Tibial nerve (tissue), 4 donors: ENCODE measurements around the gene MAN1A1. TPM values are rescaled to one million over a fixed set of nuclear protein-coding genes. Genes with fewer than 3 reads are reported as not detected.

Experiments
- DNase-seq, 2 donors: peaks; one replicate each; pipeline ENCODE4 v3.0.0-alpha.2; 2019; ENCODE audit warnings: low spot score in 2 of 2
- H3K27ac ChIP-seq, 4 donors: fragments of 200-600 bp; sonication (generic) in 3 of 4; one replicate each; pipeline ENCODE4 v1.5.1; 2017 to 2019; ENCODE audit warnings: mild to moderate bottlenecking in 1 of 4
- H3K27me3 ChIP-seq, 2 donors: fragments of 200-600 bp; sonication (generic) in 1 of 2; one replicate each; pipeline versions ENCODE4 v1.5.1 to v1.6.0; 2017 to 2019
- H3K36me3 ChIP-seq, 3 donors: fragments of 200-600 bp; sonication (generic); one replicate each; pipeline ENCODE4 v1.5.1; 2018 to 2019
- H3K4me1 ChIP-seq, 4 donors: fragments of 200-600 bp; sonication (generic) in 3 of 4; one replicate each; pipeline ENCODE4 v1.5.1; 2017 to 2019
- H3K4me3 ChIP-seq, 4 donors: fragments of 200-600 bp; sonication (generic) in 3 of 4; one replicate each; pipeline ENCODE4 v1.5.1; 2017 to 2019; ENCODE audit warnings: mild to moderate bottlenecking in 1 of 4, moderate library complexity in 1 of 4
- H3K9me3 ChIP-seq, 4 donors: fragments of 200-600 bp; sonication (generic) in 3 of 4; one replicate each; pipeline ENCODE4 v1.5.1; 2017 to 2019
- CTCF ChIP-seq, 5 experiments: fragments of 200-600 bp in 3 of 5; fragments of 450-650 bp in 2 of 5; sonication (generic) in 3 of 5; IDR thresholded peaks; one replicate each; pipeline ENCODE4 v1.5.1; 2016 to 2019; ENCODE audit warnings: antibody characterized with exemption in 5 of 5, mild to moderate bottlenecking in 3 of 5, moderate library complexity in 2 of 5
- EP300 ChIP-seq, 2 donors: sonication (generic); formaldehyde crosslinking; IDR thresholded peaks; one replicate each; pipeline ENCODE4 v1.6.1; 2017; ENCODE audit warnings: antibody characterized with exemption in 2 of 2, mild to moderate bottlenecking in 1 of 2
- POLR2A ChIP-seq, 2 donors: fragments of 450-650 bp; IDR thresholded peaks; one replicate each; pipeline ENCODE4 v1.6.1; 2017; ENCODE audit warnings: antibody characterized with exemption in 2 of 2, mild to moderate bottlenecking in 2 of 2, moderate library complexity in 2 of 2
- WGBS, 2 donors: methylation state at CpG; one replicate each; pipeline ENCODE4 v1.1.5; 2018; 5-methylcytosine and 5-hydroxymethylcytosine counted together
- total RNA-seq, 4 donors: library from RNA; depleted of rRNA; stranded (reverse); fragments of >200 nt; gene quantifications; one replicate each; pipeline ENCODE4 v1.1.0, GENCODE V29; 2016

Gene MAN1A1
- total RNA-seq, 4 donors from 2014 or later, result 118 to 287 (median 154) TPM

GRCh38 chr6:119330520-119331113, 18.9 kb downstream of the MAN1A1 start:
- Histone ChIP-seq H3K4me1 (peaks cover 0 to 15% (median 5%) of the 10 kb centered on the region in 4 donors), H3K27me3 (no peaks in the 10 kb centered on the region), H3K36me3 (peaks cover 0 to 25% (median 0%) of the 10 kb centered on the region in 3 donors), H3K27ac (no peak overlapping the region), H3K4me3 (no peak overlapping the region), H3K9me3 (no peaks in the 10 kb centered on the region)
- TF ChIP-seq POLR2A (IDR thresholded peaks at IDR 0.05), result no peak
- no peak for TF ChIP-seq CTCF (IDR thresholded peaks at IDR 0.05)
- TF ChIP-seq EP300 (IDR thresholded peaks at IDR 0.05), result no peak
- 90 to 91% methylated on average over 4 of the region's 4 CpGs for WGBS, 2 donors
- no peak for DNase-seq

- no peak overlapping the region for H3K4me3 ChIP-seq
- no peak for TF ChIP-seq POLR2A (IDR thresholded peaks at IDR 0.05)
- no peak for TF ChIP-seq CTCF (IDR thresholded peaks at IDR 0.05)
- TF ChIP-seq EP300 (IDR thresholded peaks at IDR 0.05), result no peak
- H3K36me3 ChIP-seq, result peaks cover 0 to 25% (median 0%) of the 10 kb centered on the region in 3 donors
- no peaks in the 10 kb centered on the region for H3K27me3 ChIP-seq
- no peaks in the 10 kb centered on the region for H3K9me3 ChIP-seq
- no peak for DNase-seq
- peaks cover 0 to 7% (median 2%) of the 10 kb centered on the region in 4 donors for H3K4me1 ChIP-seq
- no peak overlapping the region for H3K27ac ChIP-seq
Observed at GRCh38 chr6:119329794-119330180, 19.8 kb downstream of the MAN1A1 start.

DNA sequence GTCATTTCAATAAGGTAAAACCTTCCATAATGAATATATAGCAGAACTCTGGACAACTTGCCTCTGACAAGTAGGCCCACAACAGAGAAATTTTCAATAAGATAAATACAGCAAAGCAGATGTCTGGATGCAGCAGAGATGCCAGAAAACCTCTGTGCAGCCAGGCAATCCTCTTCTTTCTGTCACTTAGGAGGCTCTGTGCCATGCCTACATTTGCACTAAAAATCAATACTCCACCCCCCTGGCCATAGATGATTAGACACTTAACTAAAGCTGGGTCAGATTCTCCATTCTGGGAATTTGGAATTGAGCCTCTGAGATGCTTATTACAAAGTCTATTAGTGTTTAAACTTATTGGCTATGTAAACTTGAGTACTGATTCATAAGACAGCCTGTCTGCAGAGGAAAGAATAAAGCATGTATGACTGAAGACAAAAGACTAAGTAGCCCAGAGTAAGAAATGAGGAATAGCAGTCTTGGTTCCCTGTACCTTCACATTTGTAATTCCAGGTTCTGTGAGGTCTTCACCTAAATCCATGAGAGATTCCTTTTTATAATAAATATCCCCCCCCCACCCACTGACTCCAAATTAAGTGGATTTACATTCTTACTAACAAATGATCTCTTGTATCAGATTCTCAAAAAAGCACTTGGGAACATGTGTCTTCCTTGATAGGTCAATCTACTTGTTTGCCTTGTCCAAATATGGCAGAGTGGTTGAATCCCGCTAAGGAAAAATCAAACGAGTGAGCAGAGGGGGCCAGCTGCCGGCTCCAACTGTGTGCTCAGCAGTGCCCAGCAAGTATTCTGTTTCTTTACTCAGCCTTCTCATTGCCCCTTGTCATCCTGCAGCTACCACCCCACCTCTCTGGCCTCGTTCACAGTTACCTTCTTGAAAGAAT, 20.4 kb downstream of the MAN1A1 start:
- Histone ChIP-seq H3K4me1 (peaks cover 0 to under 1% (median 0%) of the 10 kb centered on the region in 4 donors), H3K27ac (no peak overlapping the region), H3K9me3 (no peaks in the 10 kb centered on the region), H3K4me3 (no peak overlapping the region), H3K27me3 (no peaks in the 10 kb centered on the region), H3K36me3 (peaks cover 0 to 25% (median 0%) of the 10 kb centered on the region in 3 donors)
- WGBS, 2 donors, result 86 to 90% methylated on average over 4 of the region's 4 CpGs
- TF ChIP-seq CTCF (IDR thresholded peaks at IDR 0.05) (no peak), POLR2A (IDR thresholded peaks at IDR 0.05) (no peak)
- DNase-seq, result no peak

DNA sequence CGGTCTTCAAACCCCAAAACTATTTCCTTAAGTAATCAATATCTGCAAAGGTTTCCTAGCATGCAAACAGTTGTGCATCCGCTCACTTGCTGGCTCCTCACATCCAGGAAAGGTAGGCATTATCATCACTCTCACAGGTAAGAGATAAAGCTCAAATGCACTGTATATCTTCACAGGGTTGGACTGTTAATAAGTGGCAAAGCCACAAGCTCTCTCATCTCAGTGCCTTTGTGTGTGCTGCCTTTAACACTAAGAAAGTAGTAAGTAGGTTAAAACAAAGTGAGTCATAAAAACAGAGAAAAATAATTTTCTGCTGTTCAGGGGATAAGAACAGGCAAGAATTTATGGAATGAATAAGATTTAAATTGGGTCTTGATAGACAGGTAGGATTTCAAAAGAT, 21.3 kb downstream of the MAN1A1 start:
- no peak overlapping the region for H3K27ac ChIP-seq
- H3K4me1 ChIP-seq, result no peaks in the 10 kb centered on the region
- no peak for DNase-seq
- H3K36me3 ChIP-seq, result peaks cover 0 to 25% (median 0%) of the 10 kb centered on the region in 3 donors
- 65 to 89% methylated on average over 2 of the region's 2 CpGs for WGBS, 2 donors
- no peak overlapping the region for H3K4me3 ChIP-seq
- TF ChIP-seq EP300 (IDR thresholded peaks at IDR 0.05) (no peak), CTCF (IDR thresholded peaks at IDR 0.05) (no peak), POLR2A (IDR thresholded peaks at IDR 0.05) (no peak)
- no peaks in the 10 kb centered on the region for H3K27me3 ChIP-seq
- H3K9me3 ChIP-seq, result no peaks in the 10 kb centered on the region

- no peak for TF ChIP-seq POLR2A (IDR thresholded peaks at IDR 0.05)
- no peak for TF ChIP-seq EP300 (IDR thresholded peaks at IDR 0.05)
- TF ChIP-seq CTCF (IDR thresholded peaks at IDR 0.05), result no peak
- H3K9me3 ChIP-seq, result no peaks in the 10 kb centered on the region
- no peak overlapping the region for H3K4me3 ChIP-seq
- no peaks in the 10 kb centered on the region for H3K27me3 ChIP-seq
- DNase-seq, result no peak
- H3K4me1 ChIP-seq, result no peaks in the 10 kb centered on the region
- H3K36me3 ChIP-seq, result peaks cover 0 to 25% (median 0%) of the 10 kb centered on the region in 3 donors
- no peak overlapping the region for H3K27ac ChIP-seq
- 90 to 91% methylated on average over 2 of the region's 2 CpGs for WGBS, 2 donors
Observed at GRCh38 chr6:119327810-119328209, 21.8 kb downstream of the MAN1A1 start.
